Ascending aorta (tissue), 2 donors: Measurements from ENCODE around the gene BBIP1. TPM values are rescaled to one million over a fixed set of nuclear protein-coding genes. Genes with fewer than 3 reads are reported as not detected.

Experiments used
- DNase-seq, 2 donors: peaks; one replicate each; pipeline ENCODE4 v3.0.0-alpha.2; 2019; ENCODE audit warnings: low spot score in 2 of 2
- H3K27ac ChIP-seq, 2 donors: fragments of 200-600 bp; sonication (generic); one replicate each; pipeline ENCODE4 v1.5.1; 2016 to 2017; ENCODE audit warnings: mild to moderate bottlenecking in 1 of 2
- H3K27me3 ChIP-seq: fragments of 200-600 bp; sonication (generic); one replicate; pipeline ENCODE4 v1.5.1; 2017
- H3K36me3 ChIP-seq, 2 donors: fragments of 200-600 bp; sonication (generic); one replicate each; pipeline ENCODE4 v1.5.1; 2016
- H3K4me1 ChIP-seq, 2 donors: fragments of 200-600 bp; sonication (generic); one replicate each; pipeline ENCODE4 v1.5.1; 2016 to 2017; ENCODE audit warnings: mild to moderate bottlenecking in 1 of 2
- H3K4me3 ChIP-seq, 2 donors: fragments of 200-600 bp; sonication (generic); one replicate each; pipeline ENCODE4 v1.5.1; 2016 to 2017; ENCODE audit warnings: mild to moderate bottlenecking in 1 of 2
- H3K9me3 ChIP-seq, 2 donors: fragments of 200-600 bp; sonication (generic); one replicate each; pipeline ENCODE4 v1.5.1; 2016
- intact Hi-C: fragments of 100-400 bp; cut with DNase I; formaldehyde crosslinking; loops from one replicate; pipeline ENCODE4 v1.15.1; 2023
- total RNA-seq: library from RNA; depleted of rRNA; stranded (reverse); fragments of >200 nt; gene quantifications from one replicate; pipeline ENCODE4 v1.1.0, GENCODE V29; 2016
- TF ChIP-seq, protein P1 (sequence below), 3 experiments: fragments of 200-600 bp in 2 of 3; fragments of 450-650 bp in 1 of 3; sonication (generic) in 2 of 3; IDR thresholded peaks; one replicate each; pipeline ENCODE4 v1.5.1; 2016 to 2019; ENCODE audit warnings: antibody characterized with exemption in 3 of 3, mild to moderate bottlenecking in 1 of 3, moderate library complexity in 1 of 3

Gene BBIP1
- total RNA-seq, 1 donor from 2014 or later, result 1.5 TPM

DNA sequence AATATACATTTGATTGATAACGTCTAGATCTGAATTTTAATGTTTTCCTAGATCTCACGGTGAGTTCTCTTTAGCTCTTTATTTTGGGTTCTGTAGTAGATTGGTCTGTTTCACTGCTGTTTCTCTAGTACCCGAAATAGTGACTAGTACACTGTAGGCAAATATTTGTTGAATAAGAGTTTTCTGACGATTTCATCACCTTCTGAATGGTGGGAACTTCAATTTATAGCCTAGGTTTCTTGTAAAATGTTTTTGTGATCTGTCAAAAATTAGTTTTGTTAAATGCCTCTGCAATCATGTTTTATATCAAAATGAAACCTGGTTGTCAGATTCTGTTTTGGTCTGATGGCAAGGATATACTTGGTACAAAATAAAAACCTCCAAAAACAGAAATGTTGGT, 37.1 kb downstream of the BBIP1 start:
- Histone ChIP-seq H3K4me3 (peak overlapping the region; percentile 2 to 50), H3K36me3 (peaks cover 0 to 5% of the 10 kb centered on the region in 2 donors), H3K27me3 (no peaks in the 10 kb centered on the region), H3K9me3 (no peaks in the 10 kb centered on the region), H3K27ac (peak overlapping the region in 1 of 2 donors; percentile 54), H3K4me1 (peaks cover 3 to 7% of the 10 kb centered on the region in 2 donors)
- TF ChIP-seq, protein P1, sequence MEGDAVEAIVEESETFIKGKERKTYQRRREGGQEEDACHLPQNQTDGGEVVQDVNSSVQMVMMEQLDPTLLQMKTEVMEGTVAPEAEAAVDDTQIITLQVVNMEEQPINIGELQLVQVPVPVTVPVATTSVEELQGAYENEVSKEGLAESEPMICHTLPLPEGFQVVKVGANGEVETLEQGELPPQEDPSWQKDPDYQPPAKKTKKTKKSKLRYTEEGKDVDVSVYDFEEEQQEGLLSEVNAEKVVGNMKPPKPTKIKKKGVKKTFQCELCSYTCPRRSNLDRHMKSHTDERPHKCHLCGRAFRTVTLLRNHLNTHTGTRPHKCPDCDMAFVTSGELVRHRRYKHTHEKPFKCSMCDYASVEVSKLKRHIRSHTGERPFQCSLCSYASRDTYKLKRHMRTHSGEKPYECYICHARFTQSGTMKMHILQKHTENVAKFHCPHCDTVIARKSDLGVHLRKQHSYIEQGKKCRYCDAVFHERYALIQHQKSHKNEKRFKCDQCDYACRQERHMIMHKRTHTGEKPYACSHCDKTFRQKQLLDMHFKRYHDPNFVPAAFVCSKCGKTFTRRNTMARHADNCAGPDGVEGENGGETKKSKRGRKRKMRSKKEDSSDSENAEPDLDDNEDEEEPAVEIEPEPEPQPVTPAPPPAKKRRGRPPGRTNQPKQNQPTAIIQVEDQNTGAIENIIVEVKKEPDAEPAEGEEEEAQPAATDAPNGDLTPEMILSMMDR (IDR thresholded peaks at IDR 0.05), result no peak
- no peak for DNase-seq
- intact Hi-C loops, result no loop called here

DNA sequence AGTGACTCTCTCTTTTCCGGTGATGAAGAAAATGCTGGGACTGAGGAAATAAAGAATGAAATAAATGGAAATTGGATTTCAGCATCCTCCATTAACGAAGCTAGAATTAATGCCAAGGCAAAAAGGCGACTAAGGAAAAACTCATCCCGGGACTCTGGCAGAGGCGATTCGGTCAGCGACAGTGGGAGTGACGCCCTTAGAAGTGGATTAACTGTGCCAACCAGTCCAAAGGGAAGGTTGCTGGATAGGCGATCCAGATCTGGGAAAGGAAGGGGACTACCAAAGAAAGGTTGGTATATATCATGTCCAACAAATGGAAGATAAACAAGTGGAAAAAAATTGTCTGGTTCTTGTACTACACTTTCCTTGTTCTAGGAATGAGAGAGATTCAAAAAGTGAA, 37.7 kb downstream of the BBIP1 start:
- intact Hi-C loops, result no loop called here
- H3K36me3 ChIP-seq, result peaks cover 0 to 5% of the 10 kb centered on the region in 2 donors
- peak overlapping the region; percentile 2 to 41 for H3K4me3 ChIP-seq
- no peaks in the 10 kb centered on the region for H3K9me3 ChIP-seq
- TF ChIP-seq, protein P1 (IDR thresholded peaks at IDR 0.05), result no peak
- H3K27me3 ChIP-seq, result no peaks in the 10 kb centered on the region
- H3K4me1 ChIP-seq, result peaks cover 3 to 7% of the 10 kb centered on the region in 2 donors
- DNase-seq, result no peak
- peak overlapping the region; percentile 43 to 54 for H3K27ac ChIP-seq

DNA sequence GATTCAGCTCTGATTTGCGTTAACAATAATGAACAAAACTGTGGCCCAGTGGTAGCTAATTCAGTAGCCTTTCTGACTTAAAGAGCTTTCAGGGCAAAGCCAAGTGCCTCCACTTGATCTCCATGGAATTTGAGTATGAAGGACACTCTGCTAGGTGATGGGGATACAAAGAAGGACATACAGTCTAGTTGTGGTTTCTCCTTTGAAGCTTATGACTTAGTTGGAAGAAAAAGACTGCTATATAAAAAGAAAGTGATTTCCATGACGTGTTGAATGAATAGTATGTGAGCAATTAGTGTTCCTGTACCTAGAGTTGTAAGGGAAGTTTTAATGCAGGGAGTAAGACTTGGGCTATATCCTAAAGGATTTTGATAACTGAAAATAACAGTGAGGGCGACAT, 39.0 kb downstream of the BBIP1 start:
- TF ChIP-seq, protein P1 (IDR thresholded peaks at IDR 0.05), result no peak
- peaks cover 3 to 7% of the 10 kb centered on the region in 2 donors for H3K4me1 ChIP-seq
- DNase-seq, result no peak
- peak overlapping the region; percentile 29 to 54 for H3K27ac ChIP-seq
- H3K4me3 ChIP-seq, result no peak overlapping the region
- intact Hi-C loops, result no loop called here
- H3K9me3 ChIP-seq, result no peaks in the 10 kb centered on the region
- H3K36me3 ChIP-seq, result peaks cover 0 to under 1% of the 10 kb centered on the region in 2 donors
- no peaks in the 10 kb centered on the region for H3K27me3 ChIP-seq

GRCh38 chr10:110876788-110877187, 42.2 kb downstream of the BBIP1 start:
- DNase-seq, result no peak
- no peaks in the 10 kb centered on the region for H3K27me3 ChIP-seq
- TF ChIP-seq, protein P1 (IDR thresholded peaks at IDR 0.05), result no peak
- H3K4me1 ChIP-seq, result peaks cover 0 to 15% of the 10 kb centered on the region in 2 donors
- no peak overlapping the region for H3K27ac ChIP-seq
- H3K36me3 ChIP-seq, result no peaks in the 10 kb centered on the region
- no peaks in the 10 kb centered on the region for H3K9me3 ChIP-seq
- H3K4me3 ChIP-seq, result no peak overlapping the region
- intact Hi-C loops, result no loop called here

DNA sequence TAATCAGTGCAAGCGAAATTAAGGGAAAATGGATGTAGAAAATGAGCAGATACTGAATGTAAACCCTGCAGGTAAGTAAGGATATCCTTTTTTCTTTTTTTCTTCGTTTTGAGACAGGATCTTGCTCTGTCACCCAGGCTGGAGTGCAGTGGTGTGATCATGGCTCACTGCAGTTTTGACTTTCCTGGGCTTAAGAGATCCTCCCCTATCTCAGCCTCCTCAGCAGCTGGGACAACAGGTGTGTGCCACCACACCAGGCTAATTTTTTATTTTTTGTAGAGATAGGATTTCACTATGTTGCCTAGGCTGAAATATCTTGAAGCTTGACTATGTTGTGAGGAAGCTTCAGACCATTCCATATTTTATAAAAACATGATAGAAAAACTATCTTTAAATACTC, 43.0 kb downstream of the BBIP1 start:
- Histone ChIP-seq H3K36me3 (no peaks in the 10 kb centered on the region), H3K4me3 (no peak overlapping the region), H3K27ac (no peak overlapping the region), H3K27me3 (no peaks in the 10 kb centered on the region), H3K4me1 (peaks cover 2 to 15% of the 10 kb centered on the region in 2 donors), H3K9me3 (no peaks in the 10 kb centered on the region)
- TF ChIP-seq, protein P1 (IDR thresholded peaks at IDR 0.05), result no peak
- DNase-seq, result no peak
- intact Hi-C loops, result no loop called here

- intact Hi-C loops, result loop anchor here (2.0 to 5.0 kb wide), 3 partner anchors 53 to 127 kb away; no protein-coding TSS in a partner anchor
- peak overlapping the region; percentile 87 to 88 for H3K4me3 ChIP-seq
- TF ChIP-seq, protein P1 (IDR thresholded peaks at IDR 0.05), result no peak
- H3K27me3 ChIP-seq, result no peaks in the 10 kb centered on the region
- no peak for DNase-seq
- H3K27ac ChIP-seq, result no peak overlapping the region
- H3K9me3 ChIP-seq, result no peaks in the 10 kb centered on the region
- H3K4me1 ChIP-seq, result peaks cover 4 to 22% of the 10 kb centered on the region in 2 donors
- H3K36me3 ChIP-seq, result no peaks in the 10 kb centered on the region
Measured at GRCh38 chr10:110873951-110874350, 45.0 kb downstream of the BBIP1 start.
